Measurements from ENCODE around the gene WFDC8.

- TF ChIP-seq CTCF (IDR thresholded peaks at IDR 0.05), result no peak
- TF ChIP-seq POLR2A (IDR thresholded peaks at IDR 0.05), result no peak
- TF ChIP-seq EP300 (IDR thresholded peaks at IDR 0.05), result no peak
Measured at GRCh38 chr20:45576995-45577394, 2.1 kb downstream of the WFDC8 start.
